SW 1271 (cell line): ENCODE measurements around the gene MCRIP2.

Source experiments
- DNase-seq, 2 experiments: peaks; one replicate each; lab custom pipeline; 2025; lab: John Stamatoyannopoulos, UW

The MCRIP2 gene

DNA sequence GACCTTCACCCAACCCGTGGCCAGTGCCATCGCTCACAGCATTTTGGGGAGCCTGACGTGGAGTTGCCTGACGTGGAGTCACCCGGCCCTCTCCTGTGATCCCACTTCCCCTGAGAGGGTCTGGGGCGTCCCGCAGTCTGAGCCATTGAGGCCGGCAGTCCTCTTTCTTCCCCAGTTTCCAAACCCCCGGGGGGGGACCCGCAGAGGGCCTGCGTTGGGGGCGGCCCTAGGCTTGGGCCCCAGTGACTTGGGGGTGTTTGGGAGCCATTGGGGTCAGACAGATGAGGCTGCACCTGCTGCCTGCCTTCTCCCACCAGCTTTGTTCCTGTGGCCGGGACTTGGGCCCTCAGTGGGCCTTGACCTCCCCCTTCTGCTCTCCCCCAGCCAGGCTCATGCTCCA lies 28.0 kb downstream of the MCRIP2 start:
- no peak for DNase-seq

GRCh38 chr16:670485-671352 lies 29.1 kb downstream of the MCRIP2 start:
- DNase-seq = no peak

- DNase-seq = no peak
Observed at GRCh38 chr16:671353-672131, 29.9 kb downstream of the MCRIP2 start.

GRCh38 chr16:672371-672770 lies 30.7 kb downstream of the MCRIP2 start:
- no peak for DNase-seq

GRCh38 chr16:672851-673250 lies 31.2 kb downstream of the MCRIP2 start:
- no peak for DNase-seq

GRCh38 chr16:673399-673991 lies 31.9 kb downstream of the MCRIP2 start:
- DNase-seq = no peak

GRCh38 chr16:674214-674881 lies 32.7 kb downstream of the MCRIP2 start:
- no peak for DNase-seq

- DNase-seq = no peak
Observed at GRCh38 chr16:674968-675883, 33.6 kb downstream of the MCRIP2 start, which contains the start of gene RHBDL1. Gene RHBDL1, plus strand, starts transcription at chr16:675671. Its CDS starts 120 bp downstream, at chr16:675791.

GRCh38 chr16:675884-676564 lies 34.4 kb downstream of the MCRIP2 start:
- DNase-seq = no peak

DNA sequence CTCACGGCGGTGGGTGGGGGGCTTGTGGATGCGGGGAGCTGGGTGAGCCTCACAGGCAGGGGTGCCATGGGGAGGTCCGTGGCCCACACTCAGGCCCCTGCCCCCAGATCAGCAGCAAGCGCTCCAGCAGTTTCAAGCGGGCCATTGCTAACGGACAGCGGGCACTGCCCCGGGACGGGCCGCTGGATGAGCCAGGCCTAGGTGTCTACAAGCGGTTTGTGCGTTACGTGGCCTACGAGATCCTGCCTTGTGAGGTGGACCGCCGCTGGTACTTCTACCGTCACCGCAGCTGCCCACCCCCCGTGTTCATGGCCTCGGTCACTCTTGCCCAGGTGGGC lies 34.9 kb downstream of the MCRIP2 start:
- DNase-seq = no peak

DNA sequence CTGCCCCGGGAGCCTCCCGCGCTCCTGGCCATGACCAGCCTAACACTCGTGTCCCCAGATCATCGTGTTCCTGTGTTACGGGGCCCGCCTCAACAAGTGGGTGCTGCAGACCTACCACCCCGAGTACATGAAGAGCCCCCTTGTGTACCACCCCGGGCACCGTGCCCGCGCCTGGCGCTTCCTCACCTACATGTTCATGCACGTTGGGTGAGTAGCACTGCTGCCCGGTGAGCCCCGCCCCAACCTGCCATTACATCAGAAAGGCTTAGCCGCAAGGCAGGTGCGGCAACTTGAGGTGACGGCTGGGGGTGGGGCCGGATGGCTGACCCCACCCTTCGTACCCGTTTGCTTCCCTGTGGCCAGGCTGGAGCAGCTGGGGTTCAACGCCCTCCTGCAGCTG lies 35.3 kb downstream of the MCRIP2 start:
- DNase-seq = no peak

GRCh38 chr16:677316-678190 lies 35.9 kb downstream of the MCRIP2 start:
- no peak for DNase-seq

DNA sequence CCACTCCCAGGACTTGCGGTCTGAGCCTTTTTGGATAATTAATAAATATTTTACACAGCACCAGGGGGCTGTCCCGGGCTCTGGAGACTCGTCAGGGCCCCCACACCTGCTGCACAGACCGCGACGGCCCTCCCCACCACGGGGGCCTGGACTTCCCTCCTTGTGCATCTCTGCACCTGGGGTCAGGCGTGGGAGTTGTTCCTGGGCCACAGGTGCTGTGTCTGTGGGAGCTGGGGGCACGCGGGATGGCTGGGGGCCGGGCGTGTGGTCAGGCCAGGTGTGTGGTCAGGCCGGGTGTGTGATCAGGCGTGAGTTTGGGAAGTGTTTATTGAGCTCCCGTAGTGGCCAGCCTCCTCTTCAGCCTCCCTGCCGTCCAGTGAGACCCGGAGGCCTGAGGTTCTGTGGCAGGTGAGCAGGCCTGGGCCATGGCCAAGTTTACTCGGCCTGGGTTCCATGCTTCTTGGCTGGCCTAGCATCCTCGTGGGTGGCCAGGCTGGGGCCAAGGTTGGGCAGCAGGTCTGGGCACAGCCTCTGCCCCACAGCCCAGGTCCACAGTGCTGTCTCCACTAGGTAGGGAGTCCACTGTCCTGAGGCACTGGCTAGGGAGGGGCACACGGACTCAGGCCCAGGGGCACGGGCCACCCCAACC lies 36.7 kb downstream of the MCRIP2 start:
- DNase-seq = no peak

GRCh38 chr16:678858-679813 lies 37.5 kb downstream of the MCRIP2 start:
- DNase-seq = peak in 1 of 2 experiments; percentile 42

DNA sequence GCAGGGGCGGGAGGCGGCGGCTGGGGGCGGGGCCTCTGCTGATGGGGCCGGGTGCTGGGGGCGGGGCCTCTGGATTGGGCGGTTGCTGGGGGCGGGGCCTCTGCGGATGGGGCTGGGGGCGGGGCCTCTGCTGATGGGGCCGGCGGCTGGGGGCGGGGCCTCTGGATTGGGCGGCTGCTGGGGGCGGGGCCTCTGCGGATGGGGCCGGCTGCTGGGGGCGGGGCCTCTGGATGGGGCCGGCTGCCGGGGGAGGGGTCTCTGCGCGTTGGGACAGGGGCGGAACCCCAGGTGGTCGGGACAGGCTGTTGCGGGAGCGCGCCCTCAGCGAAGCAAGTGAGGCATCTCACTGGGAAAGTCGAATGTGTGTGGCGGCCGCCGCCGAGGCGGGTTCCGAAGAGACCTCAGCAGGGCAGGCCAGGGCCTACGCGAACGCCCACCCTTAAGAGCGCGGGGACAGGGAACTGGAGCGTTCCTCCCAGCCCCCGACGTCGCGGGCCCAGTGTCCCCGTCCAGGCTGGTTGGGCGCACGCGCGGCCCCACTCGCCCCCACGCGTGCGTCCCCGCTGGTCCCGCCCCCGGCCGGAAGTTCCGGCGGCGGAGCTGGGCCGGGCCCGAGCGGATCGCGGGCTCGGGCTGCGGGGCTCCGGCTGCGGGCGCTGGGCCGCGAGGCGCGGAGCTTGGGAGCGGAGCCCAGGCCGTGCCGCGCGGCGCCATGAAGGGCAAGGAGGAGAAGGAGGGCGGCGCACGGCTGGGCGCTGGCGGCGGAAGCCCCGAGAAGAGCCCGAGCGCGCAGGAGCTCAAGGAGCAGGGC lies 38.4 kb downstream of the MCRIP2 start, which contains the start of gene STUB1:
Gene STUB1, plus strand, starts transcription at position 597 of the 811 bp plus-strand sequence. Its CDS starts 116 bp downstream, at position 713.
- DNase-seq = peak in 1 of 2 experiments; percentile 77

DNA sequence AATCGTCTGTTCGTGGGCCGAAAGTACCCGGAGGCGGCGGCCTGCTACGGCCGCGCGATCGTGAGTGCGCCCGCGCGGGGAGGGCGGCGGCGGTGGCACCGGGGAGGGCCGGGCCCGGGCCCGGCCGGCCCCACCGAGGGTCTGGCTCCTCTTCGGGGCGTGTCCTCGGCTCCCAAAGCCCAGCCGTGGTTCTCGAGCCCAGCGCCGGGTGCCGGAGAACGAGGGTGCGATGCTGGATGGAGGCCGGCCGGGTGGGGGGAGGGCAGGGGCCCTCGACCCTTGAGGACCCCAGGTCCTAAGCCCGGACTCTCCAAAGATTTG lies 39.0 kb downstream of the MCRIP2 start:
- no peak for DNase-seq
